A549 (cell line): ENCODE data around the gene DEGS1. TPM values are rescaled to one million over a fixed set of nuclear protein-coding genes. Genes with fewer than 3 reads are reported as not detected.

ENCODE experiments used
- ATAC-seq, 2 experiments: fragments of 200-7000 bp in 1 of 2; fragments of >200 bp in 1 of 2; cut with Nextera tagmentation in 1 of 2; cut with Tn5 transposase in 1 of 2; 3 replicates each; pipeline versions ENCODE4 v1.8.0 to v1.9.1; 2018 to 2020; ENCODE audit warnings: mild to moderate bottlenecking in 1 of 2, moderate library complexity in 1 of 2
- CTCF ChIA-PET: fragments of 300-600 bp; sonication (Branson Sonifier 250); formaldehyde crosslinking; extraction: SDS; loops from one replicate; lab custom pipeline; 2021; ENCODE audit warnings: antibody characterized with exemption, inconsistent platforms; lab: Yijun Ruan, JAX
- POLR2A ChIA-PET: fragments of 350-600 bp; formaldehyde crosslinking; extraction: SDS; loops from one replicate; lab custom pipeline; 2021; ENCODE audit warnings: antibody characterized with exemption, inconsistent platforms; lab: Yijun Ruan, JAX
- DNase-seq, 2 experiments: peaks; one replicate each; pipeline versions ENCODE4 v3.0.0 to v3.0.0-alpha.2; 2011 to 2016; ENCODE audit warnings: low read depth in 1 of 2, low spot score in 1 of 2
- FAIRE-seq: peaks from 2 replicates; lab custom pipeline; 2011; peaks lifted over from hg19 to GRCh38; lab: Jason Lieb, UNC
- H3K27ac ChIP-seq, 2 experiments: fragments of >200 bp; sonication (Bioruptor Twin); formaldehyde crosslinking; 3 replicates each; pipeline ENCODE4 v1.5.1; 2016 to 2017
- H3K4me1 ChIP-seq: fragments of >200 bp; sonication (Bioruptor Twin); formaldehyde crosslinking; 3 replicates; pipeline ENCODE4 v1.6.1; 2016
- H3K4me2 ChIP-seq: fragments of >200 bp; sonication (Bioruptor Twin); formaldehyde crosslinking; 3 replicates; pipeline ENCODE4 v1.6.1; 2016
- H3K4me3 ChIP-seq: fragments of >200 bp; sonication (Bioruptor Twin); formaldehyde crosslinking; 3 replicates; pipeline ENCODE4 v1.5.1; 2016
- H3K9me3 ChIP-seq: fragments of >200 bp; sonication (Bioruptor Twin); formaldehyde crosslinking; 3 replicates; pipeline ENCODE4 v1.6.1; 2016
- BCL3 ChIP-seq: fragments of >200 bp; sonication (Bioruptor Twin); formaldehyde crosslinking; IDR thresholded peaks from 3 replicates; pipeline ENCODE4 v1.6.1; 2016
- CBX2 ChIP-seq: fragments of 200-600 bp; sonication (generic); IDR thresholded peaks from 2 replicates; pipeline ENCODE4 v1.6.1; 2016; ENCODE audit warnings: low read depth, mild to moderate bottlenecking, borderline replicate concordance
- CBX8 ChIP-seq: fragments of 200-600 bp; sonication (generic); IDR thresholded peaks from 2 replicates; pipeline ENCODE4 v1.6.1; 2016
- CHD4 ChIP-seq: fragments of 200-600 bp; sonication (generic); IDR thresholded peaks from 2 replicates; pipeline ENCODE4 v1.6.1; 2016; ENCODE audit warnings: antibody characterized with exemption, mild to moderate bottlenecking, borderline replicate concordance
- CTCF ChIP-seq: fragments of >200 bp; sonication (Bioruptor Twin); formaldehyde crosslinking; IDR thresholded peaks from 3 replicates; pipeline ENCODE4 v1.5.1; 2016
- E2F6 ChIP-seq: IDR thresholded peaks from 2 replicates; pipeline ENCODE4 v1.6.1; 2012; ENCODE audit warnings: low read depth, borderline replicate concordance
- EHF ChIP-seq: fragments of 250-450 bp; sonication (Bioruptor Pico); IDR thresholded peaks from 2 replicates; pipeline ENCODE4 v1.5.0; 2020; ENCODE audit warnings: mild to moderate bottlenecking
- EP300 ChIP-seq, 2 experiments: fragments of >200 bp; sonication (Bioruptor Twin); formaldehyde crosslinking; IDR thresholded peaks; 2 replicates in 1 of 2; 3 replicates in 1 of 2; pipeline ENCODE4 v1.6.1; 2016 to 2017
- ESRRA ChIP-seq: fragments of 150-350 bp; IDR thresholded peaks from 2 replicates; pipeline ENCODE4 v1.6.1; 2014; ENCODE audit warnings: mild to moderate bottlenecking, low read length, borderline replicate concordance
- FOSL2 ChIP-seq, 2 experiments: fragments of 450-650 bp in 1 of 2; fragments of >200 bp in 1 of 2; sonication (Bioruptor Twin) in 1 of 2; formaldehyde crosslinking; IDR thresholded peaks; 2 replicates each; pipeline versions ENCODE4 v1.5.0 to v1.6.1; 2016 to 2020; ENCODE audit warnings: mild to moderate bottlenecking in 1 of 2, moderate library complexity in 1 of 2
- HDAC2 ChIP-seq: fragments of 200-600 bp; sonication (generic); IDR thresholded peaks from 2 replicates; pipeline ENCODE4 v1.6.1; 2016
- HEYL ChIP-seq: fragments of 250-450 bp; sonication (Bioruptor Pico); IDR thresholded peaks from 2 replicates; pipeline ENCODE4 v1.8.0; 2021; ENCODE audit warnings: mild to moderate bottlenecking, moderate library complexity
- HMGXB4 ChIP-seq: fragments of 250-450 bp; sonication (Bioruptor Pico); IDR thresholded peaks from 2 replicates; pipeline ENCODE4 v1.5.0; 2021; ENCODE audit warnings: mild to moderate bottlenecking, moderate library complexity, borderline replicate concordance
- HOXA7 ChIP-seq: fragments of 250-450 bp; sonication (Bioruptor Pico); IDR thresholded peaks from 2 replicates; pipeline ENCODE4 v1.5.0; 2020; ENCODE audit warnings: mild to moderate bottlenecking, moderate library complexity
- HOXB13 ChIP-seq: fragments of 250-450 bp; sonication (Bioruptor Pico); IDR thresholded peaks from 2 replicates; pipeline ENCODE4 v1.5.0; 2020; ENCODE audit warnings: low read depth, mild to moderate bottlenecking, moderate library complexity
- JUNB ChIP-seq: fragments of >200 bp; sonication (Bioruptor Twin); formaldehyde crosslinking; IDR thresholded peaks from 2 replicates; pipeline ENCODE4 v1.6.1; 2016
- KDM5A ChIP-seq: fragments of 200-600 bp; sonication (generic); IDR thresholded peaks from 2 replicates; pipeline ENCODE4 v1.6.1; 2016; ENCODE audit warnings: antibody characterized with exemption, mild to moderate bottlenecking
- MAX ChIP-seq: IDR thresholded peaks from 2 replicates; pipeline ENCODE4 v1.6.1; 2012
- POLR2A ChIP-seq: IDR thresholded peaks from 2 replicates; pipeline ENCODE4 v1.6.1; 2012; ENCODE audit warnings: mild to moderate bottlenecking, low read length
- POLR2AphosphoS2 ChIP-seq: conservative IDR thresholded peaks from 2 replicates; pipeline ENCODE4 v1.6.1; 2012; ENCODE audit warnings: low read length, improper control_type of control experiment, inconsistent platforms
- RAD21 ChIP-seq, 2 experiments: fragments of >200 bp in 1 of 2; sonication (Bioruptor Twin) in 1 of 2; formaldehyde crosslinking in 1 of 2; IDR thresholded peaks in 1 of 2; conservative IDR thresholded peaks in 1 of 2; 2 replicates in 1 of 2; 3 replicates in 1 of 2; pipeline ENCODE4 v1.6.1; 2012 to 2018; ENCODE audit warnings: inconsistent platforms in 1 of 2
- RARB ChIP-seq: fragments of 250-450 bp; sonication (Bioruptor Pico); IDR thresholded peaks from 2 replicates; pipeline ENCODE4 v1.8.0; 2021; ENCODE audit warnings: mild to moderate bottlenecking, moderate library complexity
- SMC3 ChIP-seq: fragments of >200 bp; sonication (Bioruptor Twin); formaldehyde crosslinking; IDR thresholded peaks from 3 replicates; pipeline ENCODE4 v1.6.1; 2018; ENCODE audit warnings: inconsistent platforms
- SREBF2 ChIP-seq: fragments of 450-650 bp; IDR thresholded peaks from 2 replicates; pipeline ENCODE4 v1.6.1; 2014; ENCODE audit warnings: mild to moderate bottlenecking, moderate library complexity
- TFCP2L1 ChIP-seq: fragments of 250-450 bp; sonication (Bioruptor Pico); IDR thresholded peaks from 2 replicates; pipeline ENCODE4 v1.5.0; 2021; ENCODE audit warnings: mild to moderate bottlenecking
- USF2 ChIP-seq: fragments of 450-650 bp; IDR thresholded peaks from 2 replicates; pipeline ENCODE4 v1.6.1; 2014; ENCODE audit warnings: antibody characterized with exemption
- WGBS: methylation state at CpG from one replicate; pipeline ENCODE4 v1.1.6; 2017; ENCODE audit errors: missing lambda C conversion rate; 5-methylcytosine and 5-hydroxymethylcytosine counted together
- polyA plus RNA-seq, 4 experiments: library from polyadenylated mRNA; depleted of rRNA in 3 of 4; stranded (reverse); fragments of >200 nt; fragmentation: RNase III in 1 of 4; extraction: RNeasy Plus Mini Kit Qiagen cat#74134 plus additional on column Dnase treatment in 1 of 4; gene quantifications; 2 replicates in 3 of 4; 3 replicates in 1 of 4; pipeline ENCODE4 v1.2.3, GENCODE V29; 2011 to 2017

The DEGS1 gene
- polyA plus RNA-seq, 2 of the 4 experiments (the other 2 are of a cell fraction) = 109 to 112 TPM

GRCh38 chr1:224162768-224163167 is 20.3 kb upstream of the DEGS1 start (continued):
- TF ChIP-seq JUNB (no peak), ESRRA (no peak), E2F6 (no peak), HEYL (CRISPR knock-in tag) (no peak), RAD21 (conservative IDR thresholded peaks at IDR 0.05 in 1 of 2, IDR thresholded peaks at IDR 0.05 in 1 of 2) (no peak)

- 50% methylated on average over 2 of the region's 2 CpGs for WGBS
- ChIA-PET POLR2A (no interaction called here), CTCF (interaction anchor here (0.6 to 1.7 kb wide), 2 partner anchors 11 to 71 kb away, joined by 5 to 6 read pairs; no protein-coding TSS in a partner anchor)
- Histone ChIP-seq H3K4me3 (no peak overlapping the region), H3K4me2 (no peak overlapping the region), H3K4me1 (no peaks in the 10 kb centered on the region), H3K27ac (no peak overlapping the region), H3K9me3 (no peaks in the 10 kb centered on the region)
- FAIRE-seq = no peak
- no peak for ATAC-seq
- no peak for DNase-seq
- TF ChIP-seq POLR2AphosphoS2 (no peak), EHF (no peak), POLR2A (no peak), RARB (CRISPR knock-in tag) (no peak), SMC3 (no peak), SREBF2 (no peak), E2F6 (no peak), BCL3 (no peak), HOXB13 (CRISPR knock-in tag) (no peak), EP300 (IDR thresholded peaks at IDR 0.05) (no peak), MAX (no peak), HOXA7 (no peak), CBX2 (no peak)
Measured at GRCh38 chr1:224163311-224163710, 19.7 kb upstream of the DEGS1 start.

- peak; percentile 24 to 55 for DNase-seq
- CTCF ChIA-PET = interaction anchor here (1.7 kb wide), 2 partner anchors 10 to 16 kb away, joined by 4 to 6 read pairs; no protein-coding TSS in a partner anchor
Measured at GRCh38 chr1:224168859-224169380, 14.1 kb upstream of the DEGS1 start.

GRCh38 chr1:224169718-224170270 is 13.2 kb upstream of the DEGS1 start:
- Histone ChIP-seq H3K9me3 (no peaks in the 10 kb centered on the region), H3K4me1 (peaks cover 15% of the 10 kb centered on the region), H3K4me3 (no peak overlapping the region), H3K4me2 (no peak overlapping the region; the same call in 2 of the 3 replicates), H3K27ac (peak overlapping the region in 1 of 2 experiments; percentile 74; a peak in 1 of 6 replicates)
- DNase-seq (no peak), FAIRE-seq (no peak), ATAC-seq (no peak)
- POLR2A ChIA-PET = interaction anchor here (0.8 to 2.0 kb wide), 2 partner anchors 11 to 13 kb away, joined by 3 to 11 read pairs; partner anchors contain the start of gene DEGS1
- 100% methylated on average over 4 of the region's 4 CpGs for WGBS
- CTCF ChIA-PET = interaction anchor here (0.6 to 1.7 kb wide), 6 partner anchors 9 to 164 kb away, joined by 3 to 6 read pairs (median 4); no protein-coding TSS in a partner anchor
- TF ChIP-seq USF2 (no peak), CBX8 (no peak), TFCP2L1 (CRISPR knock-in tag) (no peak), CTCF (no peak), HDAC2 (no peak), POLR2A (no peak), MAX (no peak), HMGXB4 (no peak)

More at GRCh38 chr1:224168859-224169380, 14.1 kb upstream of the DEGS1 start:
- Histone ChIP-seq H3K4me2 (peak overlapping the region; percentile 55), H3K27ac (peak overlapping the region; percentile 37 to 74; a peak in 4 of 6 replicates), H3K4me1 (peaks cover 15% of the 10 kb centered on the region), H3K9me3 (no peaks in the 10 kb centered on the region), H3K4me3 (no peak overlapping the region)
- 30% methylated on average over 5 of the region's 5 CpGs for WGBS
- TF ChIP-seq CHD4 (no peak), KDM5A (no peak), FOSL2 (IDR thresholded peaks at IDR 0.05) (no peak), FOSL2 (CRISPR knock-in tag; IDR thresholded peaks at IDR 0.05) (peak; percentile 51)
- FAIRE-seq = no peak
- peak; percentile 65 to 81; a peak in 4 of 6 replicates for ATAC-seq
- POLR2A ChIA-PET = interaction anchor here (0.8 to 2.0 kb wide), 2 partner anchors 12 to 14 kb away, joined by 3 to 11 read pairs; partner anchors contain the start of gene DEGS1
